GM20431 (cell line): ENCODE data around the gene BNIP1.

Experiments used
- in situ Hi-C: fragments of 300-500 bp; cut with MseI, MboI; formaldehyde crosslinking; loops from one replicate; pipeline ENCODE4 v1.15.0; 2020; ENCODE audit warnings: low sequenced_read_pairs; ENCODE audit not compliant: unreplicated experiment

The BNIP1 gene

DNA sequence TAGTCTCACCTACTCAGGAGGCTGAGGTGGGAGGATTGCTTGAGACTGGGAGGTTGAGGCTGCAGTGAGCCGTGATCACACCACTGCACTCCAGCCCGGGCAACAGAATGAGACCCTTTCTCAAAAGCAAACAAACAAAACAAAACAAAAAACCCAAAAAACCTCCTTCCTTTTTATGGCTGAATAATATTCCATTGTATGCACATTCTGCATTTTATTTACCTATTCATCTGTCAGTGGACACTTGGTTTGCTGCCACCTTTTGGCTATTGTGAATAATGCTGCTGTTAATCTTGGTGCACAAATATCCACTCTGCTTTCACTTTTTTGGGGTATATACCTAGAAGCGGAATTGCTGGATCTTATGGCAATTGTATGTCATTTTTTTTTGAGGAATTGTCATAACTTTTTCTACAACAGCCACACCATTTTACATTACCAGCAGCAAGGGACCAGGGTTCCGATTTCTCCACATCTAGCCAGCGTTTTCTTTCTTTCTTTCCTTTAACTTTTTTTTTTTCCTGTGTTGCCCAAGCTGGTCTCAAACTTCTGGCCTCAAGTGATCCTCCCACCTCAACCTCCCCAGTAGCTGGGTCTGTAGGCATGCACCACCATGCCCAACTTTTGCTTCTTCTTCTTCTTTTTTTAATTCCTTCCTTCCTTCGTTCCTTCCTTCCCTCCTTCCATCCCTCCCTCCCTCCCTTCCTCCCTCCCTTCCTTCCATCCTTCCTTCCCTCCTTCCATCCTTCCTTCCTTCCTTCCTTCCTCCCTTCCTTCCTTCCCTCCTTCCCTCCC is 60.1 kb downstream of the BNIP1 start:
- in situ Hi-C loops = loop anchor here (25.0 kb wide), 2 partner anchors 242 to 492 kb away; partner anchors contain the start of gene RPL26L1

DNA sequence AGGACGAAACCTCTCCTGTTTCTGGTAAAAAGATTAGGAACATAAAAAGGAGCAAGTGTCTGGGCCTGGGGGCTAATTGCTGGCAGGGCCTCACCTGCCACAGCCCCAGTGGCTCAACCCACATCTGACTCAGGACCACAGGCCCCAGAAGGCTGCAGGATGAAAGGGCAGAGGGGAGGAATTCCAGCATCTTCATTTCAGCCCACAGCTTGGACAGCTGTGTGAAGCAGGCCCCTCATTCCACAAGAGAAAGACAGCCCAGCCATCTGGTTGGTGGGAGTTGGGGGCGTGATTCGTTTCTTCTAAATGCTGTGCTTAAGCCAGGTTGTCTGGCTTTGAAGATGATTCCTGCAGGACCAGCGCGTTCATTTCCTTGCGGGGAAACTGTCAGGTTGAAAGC is 61.6 kb downstream of the BNIP1 start:
- in situ Hi-C loops = loop anchor here (25.0 kb wide), 2 partner anchors 244 to 494 kb away; partner anchors contain the start of gene RPL26L1

DNA sequence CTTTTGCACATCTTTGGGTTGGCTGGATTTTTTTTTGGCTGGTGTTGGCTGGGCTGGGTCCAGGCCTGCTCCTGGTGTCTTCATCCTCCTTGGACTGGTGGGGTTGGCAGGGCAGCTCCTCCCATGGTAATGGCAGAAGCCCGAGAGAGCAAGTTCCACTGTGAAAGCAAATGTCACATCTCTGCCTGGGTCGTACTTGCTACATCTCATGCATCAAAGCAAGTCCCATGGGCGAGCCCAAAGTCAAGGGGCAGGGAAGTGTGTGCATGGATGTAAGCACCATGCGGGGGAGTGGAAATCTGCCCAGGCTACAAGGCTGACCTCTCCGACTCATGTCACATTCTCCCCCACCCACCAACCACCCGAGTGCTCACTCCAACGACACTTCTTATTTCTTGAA is 64.0 kb downstream of the BNIP1 start:
- in situ Hi-C loops = loop anchor here (25.0 kb wide), 2 partner anchors 246 to 496 kb away; partner anchors contain the start of gene RPL26L1

DNA sequence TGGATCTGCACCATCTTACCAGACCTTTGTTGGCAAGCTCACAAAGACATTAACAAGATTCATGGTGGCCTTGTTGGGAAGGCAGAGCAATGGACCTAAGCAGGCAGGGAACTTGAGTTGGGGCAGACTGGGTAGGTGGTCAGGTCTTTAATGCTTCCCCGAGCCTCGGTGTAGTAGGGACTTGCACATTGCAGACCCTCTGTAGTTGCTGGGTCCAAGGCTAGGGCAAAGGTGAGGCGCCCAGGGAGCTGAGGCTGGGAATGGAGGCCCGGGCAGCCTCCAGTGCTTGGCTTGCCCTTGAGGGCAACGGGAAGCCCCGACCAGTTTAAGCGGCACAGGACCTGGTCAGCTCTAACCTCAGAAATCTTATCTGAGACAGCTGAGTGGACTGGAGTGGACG is 66.5 kb downstream of the BNIP1 start:
- in situ Hi-C loops = loop anchor here (25.0 kb wide), 2 partner anchors 249 to 499 kb away; partner anchors contain the start of gene RPL26L1

DNA sequence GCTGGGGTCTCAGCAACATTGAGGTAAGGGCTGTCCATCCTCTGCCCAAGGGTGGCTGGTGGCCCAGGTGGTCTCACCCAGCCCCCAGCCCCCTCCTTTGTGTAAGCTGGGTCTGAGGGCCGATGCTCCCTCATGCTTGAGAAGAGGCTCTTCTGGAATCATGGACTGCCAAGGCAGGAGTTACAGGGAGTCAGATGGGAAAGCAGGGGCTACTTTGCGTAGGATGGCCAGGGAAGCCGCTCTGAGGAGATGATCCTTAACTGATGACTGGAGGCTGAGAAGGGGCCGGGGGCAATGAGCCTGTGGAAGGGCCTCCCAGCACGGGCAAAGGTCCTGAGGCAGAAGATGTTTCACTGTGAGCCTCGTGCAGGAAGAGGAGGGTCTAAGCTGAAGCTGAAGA is 67.0 kb downstream of the BNIP1 start:
- in situ Hi-C loops = loop anchor here (25.0 kb wide), 2 partner anchors 249 to 499 kb away; partner anchors contain the start of gene RPL26L1

DNA sequence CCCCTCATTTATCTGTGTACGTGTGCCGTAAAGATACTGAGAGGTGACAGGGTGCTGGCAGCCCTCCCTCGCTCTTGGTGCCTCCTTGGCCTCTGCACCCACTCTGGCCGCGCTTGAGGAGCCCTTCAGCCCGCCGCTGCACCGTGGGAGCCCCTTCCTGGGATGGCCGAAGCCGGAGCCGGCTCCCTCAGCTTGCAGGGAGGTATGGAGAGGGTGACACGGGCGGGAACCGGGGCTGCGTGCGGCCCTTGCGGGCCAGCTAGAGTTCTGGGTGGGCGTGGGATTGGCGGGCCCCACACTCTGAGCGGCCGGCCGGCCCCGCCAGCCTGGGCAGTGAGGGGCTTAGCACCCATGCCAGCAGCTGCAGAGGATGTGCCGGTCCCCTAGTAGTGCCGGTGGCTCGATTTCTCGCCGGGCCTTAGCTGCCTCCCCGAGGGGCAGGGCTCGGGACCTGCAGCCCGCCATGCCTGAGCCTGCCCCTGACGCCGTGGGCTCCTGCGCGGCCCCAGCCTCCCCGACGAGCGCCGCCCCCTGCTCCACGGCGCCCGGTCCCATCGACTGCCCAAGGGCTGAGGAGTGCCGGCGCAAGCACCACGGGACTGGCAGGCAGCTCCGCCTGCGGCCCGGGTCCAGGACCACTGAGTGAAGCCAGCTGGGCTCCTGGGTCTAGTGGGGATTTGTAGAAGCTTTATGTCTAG is 69.1 kb downstream of the BNIP1 start:
- in situ Hi-C loops = loop anchor here (25.0 kb wide), 2 partner anchors 251 to 501 kb away; partner anchors contain the start of gene RPL26L1
